EL (cell line): ENCODE measurements around the gene PSD.

Experiments
- DNase-seq: peaks from one replicate; pipeline ENCODE4 v3.0.0-alpha.2; 2016

PSD gene

DNA sequence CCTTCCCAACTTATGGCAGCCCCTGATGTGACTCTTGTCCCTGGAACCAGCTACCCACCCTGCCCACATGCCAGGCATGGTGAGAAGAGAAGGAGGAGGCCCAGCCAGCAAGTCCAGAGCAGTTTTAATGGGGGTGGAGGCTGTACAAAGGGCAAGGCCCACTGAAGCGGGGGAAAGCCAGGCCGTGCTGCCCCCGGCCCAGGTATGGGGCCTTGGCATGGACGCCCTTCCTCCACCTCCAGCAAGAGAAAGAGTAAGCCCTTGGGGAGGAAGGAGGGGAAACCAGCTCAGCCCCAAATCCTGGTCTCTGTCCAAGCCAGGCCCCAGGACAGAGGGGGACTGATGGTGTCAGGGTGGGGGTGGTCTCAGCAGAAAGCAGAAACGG lies 16.1 kb downstream of the PSD start:
- no peak for DNase-seq

DNA sequence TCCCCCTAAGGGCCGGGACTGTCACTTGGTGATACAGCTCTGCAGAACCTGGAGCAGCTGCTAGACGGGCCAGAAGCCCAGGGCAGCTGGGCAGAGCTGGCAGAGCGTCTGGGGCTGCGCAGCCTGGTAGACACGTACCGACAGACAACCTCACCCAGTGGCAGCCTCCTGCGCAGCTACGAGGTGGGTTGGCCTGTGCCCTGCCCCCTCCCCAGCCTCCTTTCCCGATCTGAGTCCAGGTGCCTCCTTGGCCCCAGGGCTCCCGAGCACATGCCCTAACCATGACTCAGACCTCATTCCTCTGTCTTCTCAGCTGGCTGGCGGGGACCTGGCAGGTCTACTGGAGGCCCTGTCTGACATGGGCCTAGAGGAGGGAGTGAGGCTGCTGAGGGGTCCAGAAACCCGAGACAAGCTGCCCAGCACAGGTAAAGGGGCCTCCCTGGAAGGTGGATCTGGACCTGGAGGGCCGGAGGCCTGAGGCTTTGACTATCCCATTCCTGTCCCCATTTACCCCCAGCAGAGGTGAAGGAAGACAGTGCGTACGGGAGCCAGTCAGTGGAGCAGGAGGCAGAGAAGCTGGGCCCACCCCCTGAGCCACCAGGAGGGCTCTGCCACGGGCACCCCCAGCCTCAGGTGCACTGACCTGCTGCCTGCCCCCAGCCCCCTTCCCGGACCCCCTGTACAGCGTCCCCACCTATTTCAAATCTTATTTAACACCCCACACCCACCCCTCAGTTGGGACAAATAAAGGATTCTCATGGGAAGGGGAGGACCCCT lies 16.7 kb downstream of the PSD start:
- DNase-seq: peak; percentile 79

DNA sequence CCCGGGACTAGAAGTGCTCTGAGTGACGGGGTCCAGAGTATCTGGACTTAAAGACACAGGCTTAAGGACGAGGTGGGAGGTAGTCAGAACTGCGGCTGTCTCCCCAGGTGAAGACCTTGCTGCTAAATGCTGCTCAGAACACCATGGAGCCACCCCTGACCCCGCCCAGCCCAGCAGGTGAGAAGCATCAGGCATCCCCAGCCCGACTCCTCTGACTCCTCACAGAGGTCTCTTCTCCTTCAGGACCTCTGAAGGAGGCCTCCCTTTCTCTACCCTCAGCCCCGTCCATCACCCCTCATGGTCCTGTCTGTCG lies 17.3 kb downstream of the PSD start:
- DNase-seq: no peak

DNA sequence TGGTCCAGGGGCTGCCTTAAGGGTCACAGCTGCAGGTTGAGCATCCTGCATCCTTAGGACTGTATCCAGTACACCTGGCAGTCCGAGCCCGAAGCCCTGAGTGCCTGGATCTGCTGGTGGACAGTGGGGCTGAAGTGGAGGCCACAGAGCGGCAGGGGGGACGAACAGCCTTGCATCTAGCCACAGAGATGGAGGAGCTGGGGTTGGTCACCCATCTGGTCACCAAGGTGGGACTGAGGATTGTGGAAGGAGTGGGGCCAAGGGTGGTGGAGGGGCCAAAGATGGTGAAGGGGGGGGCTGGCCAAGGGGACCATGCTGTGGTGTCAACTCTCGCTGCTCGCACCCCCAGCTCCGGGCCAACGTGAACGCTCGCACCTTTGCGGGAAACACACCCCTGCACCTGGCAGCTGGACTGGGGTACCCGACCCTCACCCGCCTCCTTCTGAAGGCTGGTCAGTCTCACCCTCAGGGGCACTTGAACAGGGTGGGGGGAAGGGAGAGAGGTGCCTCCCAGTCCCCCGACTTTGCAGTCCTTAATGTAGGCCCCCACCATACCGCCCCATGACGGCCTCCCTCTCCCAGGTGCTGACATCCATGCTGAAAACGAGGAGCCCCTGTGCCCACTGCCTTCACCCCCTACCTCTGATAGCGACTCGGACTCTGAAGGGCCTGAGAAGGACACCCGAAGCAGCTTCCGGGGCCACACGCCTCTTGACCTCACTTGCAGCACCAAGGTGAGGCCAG lies 17.8 kb downstream of the PSD start:
- no peak for DNase-seq

DNA sequence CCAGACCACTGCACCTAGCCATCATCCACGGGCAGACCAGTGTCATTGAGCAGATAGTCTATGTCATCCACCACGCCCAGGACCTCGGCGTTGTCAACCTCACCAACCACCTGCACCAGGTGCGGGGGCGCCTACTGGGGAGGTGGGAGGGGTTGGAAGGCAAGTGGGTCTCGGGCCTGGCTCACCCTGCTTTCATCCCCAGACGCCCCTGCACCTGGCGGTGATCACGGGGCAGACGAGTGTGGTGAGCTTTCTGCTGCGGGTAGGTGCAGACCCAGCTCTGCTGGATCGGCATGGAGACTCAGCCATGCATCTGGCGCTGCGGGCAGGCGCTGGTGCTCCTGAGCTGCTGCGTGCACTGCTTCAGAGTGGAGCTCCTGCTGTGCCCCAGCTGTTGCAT lies 18.5 kb downstream of the PSD start:
- DNase-seq: no peak

DNA sequence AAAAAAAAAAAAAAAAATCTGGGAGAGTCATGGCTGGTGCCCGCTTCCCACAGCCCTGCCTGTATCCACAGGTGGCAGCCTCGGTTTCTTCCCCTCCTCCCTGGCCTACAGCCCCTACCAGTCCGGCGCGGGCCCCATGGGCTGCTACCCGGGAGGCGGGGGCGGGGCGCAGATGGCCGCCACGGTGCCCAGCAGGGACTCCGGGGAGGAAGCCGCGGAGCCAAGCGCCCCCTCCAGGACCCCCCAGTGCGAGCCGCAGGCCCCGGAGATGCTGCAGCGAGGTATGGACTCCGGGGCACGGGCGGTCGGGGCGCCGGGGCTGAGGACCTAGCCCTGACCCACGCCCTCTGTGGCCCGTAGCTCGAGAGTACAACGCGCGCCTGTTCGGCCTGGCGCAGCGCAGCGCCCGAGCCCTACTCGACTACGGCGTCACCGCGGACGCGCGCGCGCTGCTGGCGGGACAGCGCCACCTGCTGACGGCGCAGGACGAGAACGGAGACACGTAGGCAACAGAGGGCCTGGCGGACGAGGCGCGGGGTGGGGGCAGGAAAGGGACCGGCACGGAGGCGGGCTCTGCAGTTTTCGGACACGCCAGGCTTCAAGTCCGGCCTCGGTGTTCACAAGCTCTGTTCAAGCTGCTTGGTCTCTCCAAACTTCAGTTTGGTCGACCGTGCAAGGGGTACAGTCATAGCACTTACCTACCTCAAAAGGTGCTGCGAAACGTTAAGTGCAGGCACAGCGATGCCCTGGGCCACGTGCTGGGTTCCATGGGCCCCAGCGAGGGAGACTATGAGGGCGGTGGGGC lies 19.2 kb downstream of the PSD start:
- peak; percentile 83 for DNase-seq

DNA sequence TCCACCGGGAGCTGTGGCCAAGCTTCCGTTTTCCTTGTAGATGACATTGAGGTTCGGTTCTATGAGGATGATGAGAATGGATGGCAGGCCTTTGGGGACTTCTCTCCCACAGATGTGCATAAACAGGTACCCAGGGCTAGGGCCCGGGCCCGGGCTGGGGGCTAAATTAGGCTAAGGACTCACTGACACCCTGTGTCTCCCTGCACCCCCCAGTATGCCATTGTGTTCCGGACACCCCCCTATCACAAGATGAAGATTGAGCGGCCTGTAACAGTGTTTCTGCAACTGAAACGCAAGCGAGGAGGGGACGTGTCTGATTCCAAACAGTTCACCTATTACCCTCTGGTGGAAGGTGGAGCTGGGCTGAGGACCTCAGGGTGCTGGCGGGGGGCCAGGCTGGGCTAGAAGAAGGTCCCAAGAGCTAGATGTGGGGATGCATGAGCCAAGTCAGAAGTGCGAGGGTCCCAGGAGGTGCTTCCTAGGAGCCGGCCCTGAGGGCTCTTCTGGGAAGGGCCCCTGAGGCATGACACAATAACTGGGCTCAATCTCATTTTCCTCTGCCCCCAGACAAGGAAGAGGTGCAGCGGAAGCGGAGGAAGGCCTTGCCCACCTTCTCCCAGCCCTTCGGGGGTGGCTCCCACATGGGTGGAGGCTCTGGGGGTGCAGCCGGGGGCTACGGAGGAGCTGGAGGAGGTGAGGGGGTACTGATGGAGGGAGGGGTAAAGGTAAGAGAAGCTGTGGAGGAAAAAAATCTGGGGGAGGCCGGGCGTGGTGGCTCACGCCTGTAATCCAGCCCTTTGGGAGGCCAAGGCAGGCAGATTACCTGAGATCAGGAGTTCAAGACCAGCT lies 20.2 kb downstream of the PSD start:
- DNase-seq: no peak

DNA sequence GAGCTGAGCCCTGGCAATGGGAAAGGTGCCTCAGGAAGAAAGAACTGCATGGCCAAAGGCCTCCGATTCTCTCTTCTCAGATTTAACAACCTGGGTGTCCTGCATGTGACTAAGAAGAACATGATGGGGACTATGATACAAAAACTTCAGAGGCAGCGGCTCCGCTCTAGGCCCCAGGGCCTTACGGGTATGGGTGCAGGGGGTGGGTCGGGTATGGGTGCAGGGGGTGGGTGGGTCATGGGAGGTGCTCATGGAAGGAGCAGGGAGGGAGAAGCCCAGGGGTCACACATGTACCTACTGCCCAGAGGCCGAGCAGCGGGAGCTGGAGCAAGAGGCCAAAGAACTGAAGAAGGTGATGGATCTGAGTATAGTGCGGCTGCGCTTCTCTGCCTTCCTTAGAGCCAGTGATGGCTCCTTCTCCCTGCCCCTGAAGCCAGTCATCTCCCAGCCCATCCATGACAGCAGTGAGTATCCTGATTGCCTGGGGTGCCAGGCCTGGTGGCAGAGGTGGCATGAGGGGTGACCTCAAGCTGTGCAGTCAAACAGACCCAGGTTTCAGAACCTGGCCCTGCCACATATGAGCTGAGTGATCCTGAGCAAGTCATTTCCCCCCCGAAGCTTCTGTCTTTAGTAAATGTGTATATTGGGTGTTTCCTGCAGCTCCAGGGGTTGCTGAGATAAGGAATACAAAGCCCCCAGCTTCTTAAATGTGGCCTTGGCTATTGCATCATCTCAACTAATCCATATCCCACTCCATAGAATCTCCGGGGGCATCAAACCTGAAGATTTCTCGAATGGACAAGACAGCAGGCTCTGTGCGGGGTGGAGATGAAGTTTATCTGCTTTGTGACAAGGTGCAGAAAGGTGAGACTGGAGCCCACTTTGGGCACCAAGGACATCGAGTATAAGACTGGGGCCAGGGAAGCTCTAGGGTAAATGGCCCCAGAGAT lies 21.1 kb downstream of the PSD start:
- DNase-seq: no peak

DNA sequence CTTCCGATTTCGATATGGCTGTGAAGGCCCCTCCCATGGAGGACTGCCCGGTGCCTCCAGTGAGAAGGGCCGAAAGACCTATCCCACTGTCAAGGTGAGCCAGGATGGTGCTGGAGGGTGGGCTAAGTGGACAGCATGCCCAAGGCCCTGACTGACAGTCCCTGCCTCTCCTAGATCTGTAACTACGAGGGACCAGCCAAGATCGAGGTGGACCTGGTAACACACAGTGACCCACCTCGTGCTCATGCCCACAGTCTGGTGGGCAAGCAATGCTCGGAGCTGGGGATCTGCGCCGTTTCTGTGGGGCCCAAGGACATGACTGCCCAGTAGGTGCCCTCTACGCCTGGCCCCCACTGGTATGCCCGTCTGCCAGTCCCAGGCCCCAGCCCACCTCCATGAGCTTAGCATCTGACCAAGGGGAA lies 21.8 kb downstream of the PSD start:
- DNase-seq: no peak

DNA sequence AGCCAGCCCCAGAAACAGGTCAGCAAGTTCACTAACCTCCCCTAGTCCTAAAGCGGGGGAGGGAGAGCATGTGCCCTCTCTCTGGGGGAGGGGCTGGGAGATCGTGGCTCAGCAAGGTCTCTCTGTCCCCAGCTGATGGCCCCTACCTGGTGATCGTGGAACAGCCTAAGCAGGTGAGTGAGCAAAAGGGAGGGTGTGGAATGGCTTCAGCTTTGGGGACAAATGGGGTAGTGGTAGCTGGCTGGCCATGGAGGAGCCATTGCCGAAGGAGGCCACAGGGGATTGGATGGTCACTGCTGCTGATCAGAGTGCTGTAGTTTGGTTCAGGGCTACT lies 22.3 kb downstream of the PSD start:
- DNase-seq: no peak

DNA sequence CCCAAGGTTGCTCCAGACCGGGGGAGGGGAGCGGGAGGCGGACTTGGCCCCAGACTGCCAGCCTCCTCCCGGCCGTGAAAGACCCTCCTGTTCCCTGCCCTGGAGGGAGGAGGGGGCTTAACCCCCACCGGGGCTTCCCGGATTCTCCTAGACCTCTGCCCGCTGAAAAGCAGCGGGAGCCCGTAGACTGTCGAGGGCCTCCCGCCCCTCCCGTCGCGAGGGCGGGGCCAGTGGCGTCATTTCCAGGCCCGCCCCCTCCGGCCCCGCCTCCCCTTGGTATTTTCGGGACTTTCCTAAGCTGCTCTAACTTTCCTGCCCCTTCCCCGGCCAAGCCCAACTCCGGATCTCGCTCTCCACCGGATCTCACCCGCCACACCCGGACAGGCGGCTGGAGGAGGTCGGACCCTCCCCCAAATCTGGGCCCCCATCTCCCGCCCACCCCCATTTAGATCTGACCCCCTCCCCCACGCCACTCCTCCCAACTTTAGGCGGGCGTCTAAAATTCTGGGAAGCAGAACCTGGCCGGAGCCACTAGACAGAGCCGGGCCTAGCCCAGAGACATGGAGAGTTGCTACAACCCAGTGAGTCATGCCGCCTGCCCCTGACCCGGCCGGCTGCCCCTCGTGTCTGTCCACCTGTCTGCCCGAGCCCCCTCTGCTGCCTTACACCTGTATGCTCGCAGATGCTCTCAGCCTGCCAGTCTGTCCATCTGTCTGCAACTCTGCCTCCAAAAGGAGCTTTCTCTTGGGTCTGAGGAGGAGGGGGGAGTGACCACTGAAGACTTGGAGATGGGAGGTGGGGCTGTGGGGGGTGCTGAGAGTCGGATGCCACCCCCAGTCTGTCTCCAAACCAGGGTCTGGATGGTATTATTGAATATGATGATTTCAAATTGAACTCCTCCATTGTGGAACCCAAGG lies 22.9 kb downstream of the PSD start, which contains the start of gene NFKB2:
NFKB2 (plus strand) TSS at position 306 of the 917 bp plus-strand sequence; CDS start at position 561, 255 bp downstream.
- peak; percentile 91 for DNase-seq

DNA sequence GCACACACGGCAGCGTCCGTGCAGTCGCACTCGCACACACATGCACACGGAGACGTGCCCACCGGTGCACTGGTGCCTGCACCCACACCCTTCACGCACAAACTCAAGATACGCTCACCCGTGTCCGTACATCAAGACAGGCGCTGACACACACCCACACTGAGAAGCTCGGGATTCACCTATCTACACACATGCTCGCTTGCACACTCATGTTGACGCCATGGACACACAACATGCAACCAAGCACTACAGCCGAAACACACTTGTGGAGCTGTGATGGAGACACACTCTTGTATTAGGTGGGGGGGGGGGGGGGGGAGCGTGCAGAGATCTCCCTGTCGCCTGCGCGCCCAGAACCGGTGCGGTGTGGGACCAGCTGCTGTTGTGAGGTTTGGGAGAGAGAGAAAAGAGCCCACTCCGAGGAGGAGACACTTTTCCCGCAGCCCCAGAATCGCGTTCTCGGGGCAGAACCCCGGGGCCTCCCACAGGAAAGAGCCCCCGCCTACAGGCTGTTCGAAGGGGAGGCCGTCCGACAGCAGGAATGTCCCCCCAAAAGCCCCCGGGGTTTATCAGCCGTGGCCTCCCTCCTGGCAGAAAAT lies 23.7 kb downstream of the PSD start:
- DNase-seq: peak; percentile 52

DNA sequence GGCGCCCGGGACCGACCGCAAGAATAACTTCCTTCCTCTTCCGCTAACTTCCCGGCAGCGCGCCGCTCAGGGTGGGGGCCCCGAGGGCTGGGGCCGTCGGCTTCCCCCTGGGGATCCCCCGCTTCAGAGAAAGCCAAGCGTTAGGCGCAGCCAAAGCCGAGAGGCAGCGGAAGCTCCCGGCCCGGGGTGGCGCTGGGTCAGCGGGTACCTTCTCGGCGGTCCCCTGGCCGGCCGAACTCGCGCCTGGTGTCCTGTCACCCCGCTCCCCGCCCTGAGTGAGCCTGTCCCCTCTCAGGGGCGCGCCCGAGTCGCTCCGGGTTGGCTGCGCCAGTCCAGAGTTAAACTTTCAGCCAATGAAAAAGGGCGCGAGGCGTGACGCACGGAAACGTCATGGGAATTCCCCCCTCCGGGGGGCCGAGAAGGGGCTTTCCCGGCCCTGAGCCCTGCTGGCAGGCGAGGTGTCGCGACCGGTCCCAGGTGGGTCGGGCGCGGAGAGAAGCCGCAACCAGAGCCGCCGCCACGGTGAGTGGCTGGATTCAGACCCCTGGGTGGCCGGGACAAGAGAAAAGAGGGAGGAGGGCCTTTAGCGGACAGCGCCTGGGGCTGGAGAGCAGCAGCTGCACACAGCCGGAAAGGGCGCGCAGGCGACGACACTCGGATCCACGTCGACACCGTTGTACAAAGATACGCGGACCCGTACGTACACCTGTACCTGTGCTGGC lies 24.3 kb downstream of the PSD start:
- peak; percentile 95 for DNase-seq

DNA sequence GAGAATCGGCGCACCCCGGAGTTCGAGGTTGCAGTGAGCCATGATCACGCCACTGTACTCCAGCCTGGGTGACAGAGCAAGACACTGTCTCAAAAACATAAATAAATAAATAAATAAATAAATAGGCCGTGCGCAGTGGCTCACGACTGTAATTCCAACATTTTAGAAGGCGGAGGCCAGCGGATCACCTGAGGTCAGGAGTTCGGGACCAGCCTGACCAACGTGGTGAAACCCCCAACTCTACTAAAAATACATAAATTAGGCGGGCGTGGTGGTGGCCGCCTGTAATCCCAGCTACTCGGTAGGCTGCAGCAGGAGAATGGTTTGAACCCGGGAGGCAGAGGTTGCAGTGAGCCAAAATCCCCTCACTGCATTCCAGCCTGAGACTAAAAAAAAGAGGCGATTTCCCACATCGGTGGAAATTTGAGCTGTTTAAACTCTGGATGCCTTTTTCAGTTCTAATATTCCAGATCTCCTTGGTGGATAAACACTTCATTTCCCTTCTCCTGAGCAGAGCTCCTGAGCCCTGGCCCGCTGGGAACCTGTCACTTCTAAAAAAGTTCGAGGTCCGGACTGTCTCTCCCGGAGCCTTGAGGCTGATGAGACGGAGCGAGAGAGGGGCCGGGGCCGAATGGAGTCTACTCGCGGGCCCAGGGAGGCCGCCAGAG lies 25.0 kb downstream of the PSD start:
- DNase-seq: no peak

DNA sequence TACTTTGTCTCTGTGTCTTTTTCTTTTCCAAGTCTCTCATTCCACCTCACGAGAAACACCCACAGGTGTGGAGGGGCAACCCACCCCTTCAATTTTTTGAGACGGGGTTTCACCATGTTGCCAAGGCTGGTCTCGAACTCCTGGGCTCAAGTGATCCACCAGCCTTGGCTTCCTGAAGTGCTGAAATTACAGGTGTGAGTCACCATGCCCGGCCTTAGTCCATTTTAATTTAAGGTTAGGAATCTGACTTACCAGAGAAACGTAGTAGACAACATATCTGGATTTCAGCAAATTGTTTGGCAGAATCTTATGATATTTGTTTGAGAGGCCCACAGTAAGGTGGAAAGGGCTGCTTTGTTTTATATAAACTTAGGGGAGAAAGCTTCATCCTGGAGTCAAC lies 26.3 kb downstream of the PSD start:
- no peak for DNase-seq

DNA sequence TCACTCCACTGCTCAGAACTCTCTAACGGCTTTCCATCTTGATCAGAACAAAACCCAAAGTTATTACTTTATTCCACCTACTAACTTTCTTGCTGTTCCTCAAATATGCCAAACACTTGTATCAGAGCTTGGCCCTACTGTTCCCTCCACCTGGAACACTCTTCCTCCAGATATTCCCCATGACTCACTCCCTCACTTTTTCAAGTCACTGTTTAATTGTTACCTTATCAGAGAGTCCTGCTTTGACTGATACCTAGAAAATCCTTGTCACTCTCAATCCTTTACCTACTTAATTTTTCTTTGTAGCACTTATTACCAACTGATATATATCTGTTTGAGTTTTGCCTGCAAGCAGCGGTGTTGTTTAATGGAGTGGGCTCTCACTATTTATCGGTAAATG lies 28.7 kb downstream of the PSD start:
- no peak for DNase-seq

DNA sequence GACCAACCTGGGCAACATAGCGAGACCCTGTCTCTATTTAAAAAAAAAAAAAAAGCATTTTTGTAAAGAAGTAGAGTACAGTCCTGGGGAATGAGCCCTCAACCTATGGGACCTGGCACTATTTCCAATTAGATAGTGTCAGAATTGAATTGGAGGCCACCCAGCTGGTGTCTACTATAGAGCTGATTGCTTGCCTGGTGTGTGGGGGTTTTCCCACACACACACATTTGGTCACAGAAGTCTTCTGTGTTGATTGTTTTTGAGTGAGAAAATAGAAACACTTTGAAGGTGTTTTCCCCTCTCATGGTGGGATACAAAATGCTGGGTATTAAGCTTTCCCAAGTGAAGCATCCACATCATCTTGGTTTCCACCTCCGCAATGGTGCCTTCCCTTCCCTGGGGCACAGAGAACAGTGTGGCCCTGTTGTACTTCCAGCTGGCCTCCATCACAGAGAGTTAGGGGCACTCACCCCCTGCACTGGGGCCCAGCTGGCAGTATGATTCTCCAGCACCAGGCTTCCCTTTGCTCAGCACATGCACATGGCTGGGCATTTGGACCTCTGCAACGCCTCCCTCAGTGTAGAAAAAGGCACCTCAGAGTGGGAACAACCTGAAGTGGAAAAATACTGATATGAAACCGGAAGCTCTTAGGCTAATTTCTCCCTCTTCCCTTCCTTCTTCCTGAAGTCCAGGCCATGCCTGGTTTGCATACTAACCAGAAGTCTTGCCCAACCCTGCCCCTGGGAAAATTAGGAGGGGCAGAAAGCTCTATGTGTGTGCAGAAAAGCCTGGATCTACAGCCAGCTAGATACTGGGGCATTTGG lies 33.8 kb downstream of the PSD start:
- DNase-seq: no peak

DNA sequence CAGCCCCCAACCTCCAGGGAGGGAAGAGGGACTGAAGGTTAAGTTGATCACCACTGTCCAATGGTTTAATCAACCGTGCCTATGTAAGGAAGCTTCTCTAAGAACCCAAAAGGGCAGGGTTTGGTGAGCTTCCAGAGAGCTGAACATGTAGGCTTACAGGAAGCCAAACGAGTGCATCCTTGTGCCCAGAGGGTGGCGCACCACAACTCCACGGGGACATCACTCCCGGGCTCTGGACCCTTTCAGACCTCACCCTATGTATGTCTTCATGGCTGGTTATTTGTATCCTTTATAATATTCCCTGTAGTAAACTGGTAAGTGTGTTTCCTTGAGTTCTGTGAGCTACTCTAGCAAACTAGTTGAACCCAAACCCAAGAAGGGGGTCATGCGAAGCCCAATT lies 34.5 kb downstream of the PSD start:
- DNase-seq: no peak
